ENCODE data around the gene LATS2.

The LATS2 gene

DNA sequence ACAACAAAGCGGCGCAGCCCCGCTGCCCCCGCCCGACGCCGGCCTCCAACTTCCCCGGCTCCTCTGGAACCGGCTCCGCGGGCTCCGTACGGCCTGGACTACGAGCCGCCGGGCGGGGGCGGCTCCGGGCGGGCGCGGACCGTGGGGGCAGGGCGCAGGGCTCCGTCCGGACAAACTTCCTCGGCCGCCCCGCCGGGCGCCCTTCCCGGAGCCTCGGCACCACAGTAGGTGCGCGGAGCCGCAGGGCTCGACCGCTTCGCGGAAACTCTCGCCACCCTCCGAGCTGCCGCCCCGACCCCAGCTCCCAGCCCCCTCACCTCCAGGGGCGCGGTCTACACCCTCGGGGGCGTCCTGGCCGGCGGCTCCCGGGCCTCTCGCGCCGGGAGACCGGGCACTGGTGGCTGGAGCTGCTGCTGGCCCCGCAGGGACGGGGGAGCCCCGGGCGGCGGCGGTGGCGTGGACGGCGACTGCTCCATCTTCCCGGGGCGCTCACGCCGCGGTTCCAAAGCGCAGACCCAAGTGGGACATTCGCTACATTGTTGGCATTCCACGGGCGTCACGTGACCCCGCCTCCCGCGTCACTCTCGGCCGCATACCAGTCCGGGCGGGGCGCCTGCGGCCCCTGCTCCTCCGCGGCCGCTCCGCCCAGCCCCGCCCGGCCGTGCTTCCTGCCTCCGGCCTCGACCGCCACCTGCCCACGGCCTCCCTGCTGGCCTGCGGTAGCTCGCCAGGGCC lies at the start of gene LATS2:
Gene LATS2, minus strand, starts transcription at position 558 of the 735 bp plus-strand sequence. CDS start 15,560 bp downstream, outside the sequence.
- DNase-seq: no peak

GRCh38 chr13:21109168-21109567 lies 47.8 kb upstream of the LATS2 start:
- DNase-seq: no peak

DNA sequence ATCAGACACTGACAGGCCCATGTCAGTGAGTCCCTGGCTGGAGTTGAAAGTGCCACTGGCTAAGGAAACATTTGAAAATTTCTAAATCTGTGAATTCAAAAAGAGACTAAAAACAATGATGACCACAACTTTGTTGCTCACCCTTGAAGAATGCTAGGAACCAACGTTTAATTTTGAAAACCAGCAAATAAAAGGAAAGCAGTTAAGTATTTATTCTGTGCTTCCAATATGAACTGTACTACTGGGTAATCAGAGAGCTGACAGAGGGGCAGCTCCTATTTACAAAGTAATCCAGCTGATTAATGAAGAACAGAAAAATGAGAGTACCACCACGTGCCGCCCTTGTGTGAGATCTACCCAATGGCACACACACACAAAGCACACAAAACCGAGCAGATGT lies 44.7 kb upstream of the LATS2 start:
- no peak for DNase-seq

DNA sequence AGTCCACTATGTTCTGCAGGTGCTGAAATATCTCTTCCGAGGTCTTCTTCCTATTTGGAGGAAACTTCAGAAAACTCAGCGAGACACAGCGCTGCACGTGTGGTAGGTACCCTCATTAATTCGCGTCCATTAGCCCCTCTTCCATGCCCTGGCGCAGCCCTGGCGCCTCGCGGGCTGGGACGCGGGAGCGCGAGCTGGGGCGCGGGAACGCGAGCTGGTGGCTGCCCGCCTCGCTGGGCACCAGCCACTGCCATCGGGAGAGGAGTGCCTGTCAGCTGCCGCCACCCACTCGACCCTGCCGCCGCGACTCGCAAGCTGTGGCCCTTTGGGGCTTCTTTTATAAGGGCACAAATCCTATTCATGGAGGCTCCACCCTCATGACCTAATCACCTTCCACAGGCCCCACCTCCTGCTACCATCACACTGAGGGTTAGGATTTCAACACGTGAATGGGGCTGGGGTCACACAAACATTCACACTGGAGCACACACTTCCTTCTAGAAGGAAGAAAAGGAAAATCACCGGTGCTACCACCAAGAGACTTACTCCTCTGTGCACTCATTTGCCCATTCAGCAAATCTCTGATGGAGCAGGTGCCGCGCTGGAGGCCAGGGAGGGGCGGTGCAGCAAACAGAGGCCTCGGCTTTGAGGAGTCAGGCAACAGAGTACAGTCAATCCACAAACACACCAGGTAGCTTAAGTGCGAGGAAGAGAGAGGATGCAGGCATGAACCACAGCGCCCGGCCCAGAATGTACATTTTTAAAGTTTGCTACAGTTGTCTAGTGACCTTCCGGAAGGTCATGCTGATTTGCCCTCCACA lies 43.0 kb upstream of the LATS2 start:
- DNase-seq: no peak

- no peak for DNase-seq
These were observed 40.6 kb upstream of the LATS2 start for GRCh38 chr13:21101865-21102576.

DNA sequence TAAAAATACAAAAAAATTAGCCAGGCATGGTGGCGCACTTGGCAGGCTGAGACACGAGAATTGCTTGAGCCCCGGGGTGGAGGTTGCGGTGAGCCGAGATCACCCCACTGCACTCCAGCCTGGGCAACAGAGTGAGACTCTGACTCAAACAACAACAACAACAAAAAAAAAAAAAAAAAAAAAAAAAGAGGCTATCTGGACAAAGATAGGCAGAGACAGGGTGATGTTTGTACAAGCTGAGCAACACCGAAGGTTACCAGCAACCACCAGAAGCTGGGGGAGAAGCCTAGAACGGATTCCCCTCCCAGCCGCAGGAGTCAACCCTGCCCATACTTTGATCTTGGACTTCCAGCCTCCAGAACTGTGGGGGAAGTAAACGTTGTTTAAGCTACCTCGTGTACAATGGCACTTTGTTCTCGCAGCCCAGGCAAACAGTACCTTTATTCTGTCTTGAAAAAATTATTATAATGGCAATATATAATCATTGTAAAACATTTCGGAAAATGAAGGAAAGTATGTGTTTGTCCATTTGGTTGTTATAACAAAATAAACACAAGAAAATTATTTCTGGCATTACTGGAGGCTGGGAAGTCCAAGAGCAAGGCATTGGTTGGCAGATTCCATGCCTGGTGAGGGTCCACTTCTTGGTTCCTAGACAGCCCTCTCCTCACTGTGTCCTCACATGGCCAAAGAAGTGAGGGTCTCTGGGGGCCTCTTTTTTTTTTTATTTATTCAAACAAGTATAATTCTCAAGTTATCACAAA lies 39.8 kb upstream of the LATS2 start:
- no peak for DNase-seq

DNA sequence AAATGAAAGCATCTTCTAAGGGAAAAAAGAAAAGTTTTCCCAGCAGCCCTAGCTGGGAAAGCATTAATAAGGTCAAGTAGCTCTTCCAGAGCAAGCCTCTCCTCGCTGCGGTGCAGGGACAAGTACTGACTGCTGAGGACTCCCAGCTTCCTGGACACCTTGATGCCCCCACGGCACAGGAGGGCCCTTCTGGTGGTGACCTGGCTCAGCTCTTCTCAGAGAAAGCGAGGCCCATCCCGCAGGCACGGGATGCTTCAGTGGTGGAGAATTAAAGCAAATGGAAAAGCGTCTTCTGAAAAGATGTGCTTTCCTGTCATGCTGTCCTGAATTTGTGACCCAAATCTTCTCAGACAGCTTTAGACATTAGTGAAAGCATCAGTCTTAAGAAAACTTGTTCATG lies 38.8 kb upstream of the LATS2 start:
- no peak for DNase-seq

- no peak for DNase-seq
These were observed 33.9 kb upstream of the LATS2 start for GRCh38 chr13:21095311-21095710.

GRCh38 chr13:21089830-21090229 lies 28.4 kb upstream of the LATS2 start:
- DNase-seq: no peak

GRCh38 chr13:21088534-21088933 lies 27.1 kb upstream of the LATS2 start:
- DNase-seq: no peak

GRCh38 chr13:21086929-21087328 lies 25.5 kb upstream of the LATS2 start:
- no peak for DNase-seq

DNA sequence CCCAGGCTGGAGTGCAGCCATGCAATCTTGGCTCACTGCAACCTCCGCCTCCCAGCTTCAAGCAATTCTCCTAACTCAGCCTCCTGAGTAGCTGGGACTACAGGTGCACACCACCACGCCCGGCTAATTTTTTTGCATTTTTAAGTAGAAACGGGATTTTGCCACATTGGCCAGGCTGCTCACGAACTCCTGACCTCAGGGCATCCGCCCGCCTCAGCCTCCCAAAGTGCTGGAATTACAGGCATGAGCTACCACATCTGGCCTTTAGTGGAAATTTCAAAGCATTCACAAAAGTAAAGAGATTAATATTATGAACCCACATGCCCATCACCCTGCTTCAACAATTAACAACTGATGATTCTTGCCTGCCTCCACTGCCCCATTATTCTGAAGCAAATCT lies 20.5 kb upstream of the LATS2 start:
- DNase-seq: no peak

- DNase-seq: no peak
These were observed 19.2 kb upstream of the LATS2 start for GRCh38 chr13:21080593-21080891.

DNA sequence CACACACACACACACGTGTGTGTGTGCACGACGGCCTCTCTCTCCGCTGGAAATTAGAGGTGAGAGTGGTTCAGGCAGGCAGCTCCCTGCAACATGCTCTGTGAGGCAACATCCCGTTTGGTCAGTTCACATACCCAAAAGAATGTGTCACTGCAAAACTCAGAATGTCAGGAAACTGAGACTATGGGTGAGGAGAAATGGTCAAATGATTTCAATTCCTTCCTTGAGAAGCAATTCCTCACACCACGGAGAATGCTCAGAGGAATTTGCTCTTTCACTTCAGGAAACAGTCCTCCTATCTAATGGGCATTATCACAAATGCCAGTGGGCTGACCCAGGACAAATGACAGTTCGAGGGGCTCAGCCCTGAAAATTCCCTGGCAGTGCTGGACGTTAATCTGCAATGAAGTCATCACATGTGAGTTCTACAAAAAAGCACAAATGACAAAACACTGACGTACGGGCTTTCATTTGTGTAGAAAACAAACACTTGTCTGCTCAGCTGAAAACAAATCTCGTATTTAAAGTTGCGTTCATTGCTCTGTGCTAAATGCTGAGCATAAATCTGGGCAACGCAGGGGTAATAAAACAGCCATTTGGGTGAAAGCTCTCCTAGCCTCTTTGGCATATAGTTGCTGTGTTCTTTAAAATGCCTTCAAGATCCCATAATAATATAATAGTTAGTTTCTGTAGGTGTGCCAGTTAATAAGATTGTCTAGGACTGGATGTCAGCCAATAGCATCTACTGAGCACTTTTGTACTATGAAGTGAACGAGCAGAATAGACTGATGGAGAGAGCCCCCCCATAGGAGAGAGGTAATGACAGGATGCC lies 18.6 kb upstream of the LATS2 start:
- DNase-seq: no peak

GRCh38 chr13:21079221-21079620 lies 17.8 kb upstream of the LATS2 start:
- DNase-seq: no peak

GRCh38 chr13:21078501-21078900 lies 17.1 kb upstream of the LATS2 start:
- no peak for DNase-seq

GRCh38 chr13:21077788-21078353 lies 16.5 kb upstream of the LATS2 start:
- DNase-seq: no peak

DNA sequence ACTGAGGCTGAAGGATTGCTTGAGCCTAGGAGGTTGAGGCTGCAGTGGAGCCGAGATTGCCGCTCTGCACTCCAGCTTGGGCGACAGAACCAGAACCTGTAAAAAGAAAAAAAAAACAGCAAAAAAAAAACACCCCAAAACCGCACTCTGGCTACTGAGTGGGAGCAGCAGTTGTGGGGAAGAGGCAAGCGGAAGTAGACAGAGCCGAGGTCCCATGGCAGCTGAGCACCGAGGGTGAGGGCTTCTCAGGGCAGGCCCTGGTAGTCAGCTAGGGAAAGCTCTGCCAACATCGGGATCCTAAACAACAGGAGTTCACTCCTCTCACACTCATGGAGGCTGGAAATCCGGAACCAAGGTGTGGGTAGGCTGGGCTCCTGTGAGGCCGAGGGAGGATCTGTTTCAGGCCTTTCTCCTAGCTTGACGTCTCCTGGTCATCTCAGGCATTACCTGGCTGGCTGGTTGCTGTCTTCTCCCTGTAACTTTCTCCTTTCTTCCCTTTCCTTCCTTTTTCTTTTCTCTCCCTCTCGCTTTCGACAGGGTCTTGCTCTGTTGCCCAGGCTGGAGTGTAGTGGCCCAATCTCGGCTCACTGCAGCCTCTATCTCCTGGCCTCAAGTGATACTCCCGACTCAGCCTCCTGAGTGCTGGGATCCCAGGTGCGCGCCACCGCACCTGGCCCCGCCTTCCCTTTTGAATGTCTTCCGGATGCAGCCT lies 15.8 kb upstream of the LATS2 start:
- DNase-seq: no peak

DNA sequence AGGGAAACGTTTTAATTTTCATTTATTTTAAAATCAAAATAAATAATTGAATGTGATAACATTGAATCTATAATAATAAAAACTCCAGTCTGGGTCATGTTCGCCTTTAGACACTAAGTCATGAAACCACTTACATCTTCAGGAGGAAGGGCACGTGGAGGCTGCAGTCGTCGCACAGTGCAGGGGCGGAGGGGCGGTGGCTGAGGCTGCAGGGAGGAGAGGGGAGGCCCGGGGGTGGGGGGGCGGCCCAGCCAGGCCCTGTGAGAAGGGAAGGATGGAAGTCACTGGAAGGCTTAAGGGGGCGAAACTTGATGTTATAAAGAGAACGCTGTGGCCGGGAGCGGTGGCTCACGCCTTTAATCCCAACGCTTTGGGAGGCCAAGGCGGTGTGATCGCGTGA lies 14.9 kb upstream of the LATS2 start:
- DNase-seq: no peak

- no peak for DNase-seq
These were observed 14.2 kb upstream of the LATS2 start for GRCh38 chr13:21075379-21076249.
